ENCODE data around the gene AMIGO1. TPM values are rescaled to one million over a fixed set of nuclear protein-coding genes. Genes with fewer than 3 reads are reported as not detected.

AMIGO1 gene
- total RNA-seq, 1 experiment from 2014 or later: 0.72 TPM

GRCh38 chr1:109502364-109502851, 7.1 kb downstream of the AMIGO1 start:
- DNase-seq (ENCODE audit: low spot score): no peak

GRCh38 chr1:109501644-109502363, 7.7 kb downstream of the AMIGO1 start:
- no peak for DNase-seq (ENCODE audit: low spot score)

- DNase-seq (ENCODE audit: low spot score): no peak
Measured at GRCh38 chr1:109500941-109501381, 8.6 kb downstream of the AMIGO1 start.

- DNase-seq (ENCODE audit: low spot score): no peak
Measured at GRCh38 chr1:109499661-109500536, 9.6 kb downstream of the AMIGO1 start.

GRCh38 chr1:109499081-109499480, 10.4 kb downstream of the AMIGO1 start:
- no peak for DNase-seq (ENCODE audit: low spot score)

GRCh38 chr1:109498161-109498801, 11.2 kb downstream of the AMIGO1 start:
- no peak for DNase-seq (ENCODE audit: low spot score)

- DNase-seq (ENCODE audit: low spot score): no peak
Measured at GRCh38 chr1:109497449-109498160, 11.9 kb downstream of the AMIGO1 start.

DNA sequence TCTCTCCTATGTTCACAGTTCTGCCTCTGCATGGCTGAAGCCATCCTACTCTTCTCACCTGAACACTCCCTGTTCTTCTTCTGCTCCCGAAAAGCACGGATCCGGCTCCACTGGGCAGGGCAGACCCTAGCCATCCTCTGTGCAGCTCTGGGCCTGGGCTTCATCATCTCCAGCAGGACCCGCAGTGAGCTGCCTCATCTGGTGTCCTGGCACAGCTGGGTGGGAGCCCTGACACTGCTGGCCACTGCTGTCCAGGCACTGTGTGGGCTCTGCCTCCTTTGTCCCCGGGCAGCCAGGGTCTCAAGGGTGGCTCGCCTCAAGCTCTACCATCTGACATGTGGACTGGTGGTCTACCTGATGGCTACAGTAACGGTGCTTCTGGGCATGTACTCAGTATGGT, 13.8 kb downstream of the AMIGO1 start:
- DNase-seq (ENCODE audit: low spot score): no peak

GRCh38 chr1:109493805-109494539, 15.6 kb downstream of the AMIGO1 start, which contains the start of gene CYB561D1:
Gene CYB561D1 (plus strand): TSS chr1:109494094. CDS start chr1:109494140, 46 bp downstream.
- peak; percentile 75 for DNase-seq (ENCODE audit: low spot score)

GRCh38 chr1:109493227-109493626, 16.3 kb downstream of the AMIGO1 start:
- DNase-seq (ENCODE audit: low spot score): no peak

- DNase-seq (ENCODE audit: low spot score): no peak
Measured at GRCh38 chr1:109492779-109493178, 16.7 kb downstream of the AMIGO1 start.

- DNase-seq (ENCODE audit: low spot score): no peak
Measured at GRCh38 chr1:109491372-109491771, 18.2 kb downstream of the AMIGO1 start.

DNA sequence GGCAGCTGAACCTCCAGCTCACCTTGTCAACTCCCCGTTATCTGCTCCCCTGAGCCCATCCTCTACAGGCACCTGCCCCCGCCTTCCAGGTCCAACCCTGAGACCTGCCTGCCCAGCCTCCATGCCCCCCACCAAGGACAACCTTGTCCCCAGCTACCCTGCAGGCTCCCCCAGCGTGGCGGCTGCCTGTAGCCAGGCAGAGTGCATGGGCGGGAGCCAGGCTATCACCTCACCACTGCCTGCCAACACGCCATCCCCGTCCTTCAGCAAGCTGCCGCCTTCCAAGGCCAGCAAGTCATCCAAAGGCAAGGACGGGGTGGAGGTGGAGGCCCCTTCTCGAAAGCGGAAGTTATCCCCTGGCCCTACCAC, 18.6 kb downstream of the AMIGO1 start:
- no peak for DNase-seq (ENCODE audit: low spot score)

DNA sequence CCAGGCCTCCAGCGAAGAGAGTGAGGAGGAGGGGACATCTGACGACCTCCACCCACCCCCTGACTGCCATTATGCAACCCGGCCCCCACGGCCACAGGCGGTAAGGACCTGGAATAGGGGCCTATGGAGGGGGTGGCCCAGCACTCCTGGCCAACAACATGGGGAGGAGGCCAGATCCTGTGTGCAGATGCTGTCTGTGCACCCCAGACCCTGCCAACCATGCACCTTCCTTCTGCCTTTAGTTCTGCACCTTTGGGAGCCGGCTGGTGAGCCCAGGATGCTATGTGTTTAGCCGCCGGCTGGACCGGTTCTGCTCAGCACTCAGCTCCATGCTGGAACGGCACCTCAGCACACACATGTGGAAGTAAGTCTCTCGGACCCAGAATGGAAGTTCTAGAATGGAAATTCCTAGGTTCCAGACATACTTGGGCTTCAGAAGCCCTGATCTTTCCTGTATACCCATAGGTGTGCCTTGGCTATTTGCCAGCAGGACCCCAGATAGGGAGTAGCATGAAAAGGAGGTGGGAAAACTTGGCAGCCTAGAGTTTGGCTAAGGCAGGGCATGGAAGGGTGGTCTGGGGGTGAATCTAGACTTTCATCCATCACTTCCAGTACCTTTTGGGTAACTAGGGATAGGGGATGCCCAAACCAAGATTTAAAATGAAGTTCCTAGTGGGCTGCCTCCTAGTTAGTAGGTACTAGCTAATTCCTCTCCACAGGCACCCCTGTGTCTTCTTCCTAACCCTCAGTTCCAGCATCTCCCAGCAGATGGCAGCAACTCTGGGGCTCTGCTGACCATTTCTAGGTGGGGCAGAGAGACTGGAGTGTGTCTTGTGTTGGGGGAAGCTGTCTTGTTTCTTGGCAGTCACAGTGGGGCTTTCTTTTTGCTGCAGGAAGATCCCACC, 19.2 kb downstream of the AMIGO1 start:
- DNase-seq (ENCODE audit: low spot score): peak; percentile 48

DNA sequence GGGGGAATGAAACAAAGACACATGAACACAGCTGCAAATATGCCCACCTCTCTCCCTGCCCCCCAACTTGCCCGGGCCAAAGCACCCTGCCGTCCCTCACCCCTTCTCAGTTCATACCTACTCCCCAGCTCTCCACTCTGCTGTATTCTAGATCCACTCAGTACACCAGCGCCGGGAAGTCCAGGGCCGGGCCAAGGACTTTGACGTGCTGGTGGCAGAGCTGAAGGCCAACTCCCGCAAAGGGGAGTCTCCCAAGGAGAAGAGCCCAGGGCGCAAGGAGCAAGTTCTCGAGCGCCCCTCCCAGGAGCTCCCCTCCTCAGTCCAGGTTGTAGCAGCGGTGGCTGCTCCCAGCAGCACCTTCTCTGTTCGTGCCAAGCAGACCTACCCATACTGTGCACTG, 20.8 kb downstream of the AMIGO1 start:
- no peak for DNase-seq (ENCODE audit: low spot score)

DNA sequence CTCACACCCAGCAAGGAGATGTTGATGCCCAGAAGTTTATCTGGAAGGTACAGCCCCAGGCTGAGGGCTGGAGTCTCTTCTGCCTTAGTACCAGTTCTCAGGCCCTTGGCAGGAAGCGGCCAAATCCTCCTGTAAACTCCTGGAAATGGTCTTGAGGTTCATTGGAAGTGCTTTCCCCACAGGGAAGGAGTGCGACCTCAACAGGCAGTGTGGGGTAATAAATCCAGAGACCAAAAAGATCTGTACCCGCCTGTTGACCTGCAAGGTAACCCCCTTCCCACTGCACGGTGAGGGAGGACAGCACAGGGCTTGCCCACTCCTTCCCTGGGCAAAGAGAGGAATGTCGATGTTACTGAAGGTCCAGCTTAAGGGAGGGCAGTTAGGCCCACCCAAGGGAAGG, 21.3 kb downstream of the AMIGO1 start:
- DNase-seq (ENCODE audit: low spot score): no peak

GRCh38 chr1:109487261-109487660, 22.3 kb downstream of the AMIGO1 start:
- no peak for DNase-seq (ENCODE audit: low spot score)

DNA sequence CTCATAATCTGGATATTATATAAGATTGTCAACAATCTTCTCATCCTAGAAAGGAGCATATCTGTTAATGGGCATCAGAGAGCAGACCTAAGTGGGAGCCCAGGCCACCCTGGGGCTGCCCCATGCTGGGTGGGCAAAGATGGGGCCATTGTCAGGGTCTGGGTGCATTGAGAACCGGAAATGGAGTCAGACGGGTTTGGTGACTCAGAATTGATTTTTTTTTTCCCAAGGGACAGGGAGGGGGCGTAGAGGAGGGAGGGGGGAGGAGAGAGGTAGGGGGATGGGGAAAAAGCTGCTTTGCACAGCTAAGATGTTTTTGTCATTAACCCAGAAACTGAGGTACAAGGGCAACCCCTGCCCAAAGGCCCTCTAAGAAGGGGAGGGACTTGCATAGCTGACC, 24.5 kb downstream of the AMIGO1 start:
- DNase-seq (ENCODE audit: low spot score): no peak

DNA sequence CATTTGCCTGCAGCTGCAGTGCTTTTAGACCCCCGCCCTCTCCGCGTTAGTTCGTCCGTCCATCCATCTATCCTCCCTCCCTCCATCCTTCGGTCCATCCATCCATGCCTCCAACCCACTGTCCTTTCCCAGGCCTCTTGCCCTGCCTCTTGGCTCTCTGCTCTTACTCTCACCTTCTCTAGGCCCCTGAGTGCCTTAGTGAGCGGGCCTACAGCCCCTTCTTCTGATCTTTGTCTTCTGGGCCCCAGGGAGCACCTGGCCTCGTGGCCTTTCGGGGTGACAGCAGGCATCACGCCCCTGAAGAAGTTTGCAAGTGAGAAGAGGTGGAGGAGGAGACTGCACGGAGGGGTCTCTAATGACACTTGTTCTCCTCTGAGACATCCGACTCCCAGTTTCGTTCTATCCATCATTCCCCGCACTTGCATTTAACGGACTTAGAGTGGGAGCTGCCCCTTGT, 25.0 kb downstream of the AMIGO1 start:
- no peak for DNase-seq (ENCODE audit: low spot score)

Measured in H4 (cell line).